Ishikawa (cell line): ENCODE data around the gene KRT80.

Experiments
- CEBPB ChIP-seq: IDR thresholded peaks from 2 replicates; pipeline ENCODE4 v1.6.1; 2012
- CREB1 ChIP-seq: IDR thresholded peaks from 2 replicates; pipeline ENCODE4 v1.6.1; 2012; ENCODE audit warnings: low read depth
- EGR1 ChIP-seq: IDR thresholded peaks from 2 replicates; pipeline ENCODE4 v1.6.1; 2012
- EP300 ChIP-seq: IDR thresholded peaks from 2 replicates; pipeline ENCODE4 v1.6.1; 2012; ENCODE audit warnings: borderline replicate concordance
- FOXM1 ChIP-seq: IDR thresholded peaks from 2 replicates; pipeline ENCODE4 v1.6.1; 2012; ENCODE audit warnings: low read depth, borderline replicate concordance
- MAX ChIP-seq: IDR thresholded peaks from 2 replicates; pipeline ENCODE4 v1.6.1; 2012
- NFIC ChIP-seq: IDR thresholded peaks from 2 replicates; pipeline ENCODE4 v1.6.1; 2012
- RAD21 ChIP-seq: IDR thresholded peaks from 2 replicates; pipeline ENCODE4 v1.6.1; 2012; ENCODE audit warnings: low read depth
- TAF1 ChIP-seq: IDR thresholded peaks from 2 replicates; pipeline ENCODE4 v1.6.1; 2012; ENCODE audit warnings: low read depth, mild to moderate bottlenecking
- TCF12 ChIP-seq: IDR thresholded peaks from 2 replicates; pipeline ENCODE4 v1.6.1; 2012; ENCODE audit warnings: low read depth
- TEAD4 ChIP-seq: IDR thresholded peaks from 2 replicates; pipeline ENCODE4 v1.6.1; 2012
- USF1 ChIP-seq: IDR thresholded peaks from 2 replicates; pipeline ENCODE4 v1.6.1; 2012
- YY1 ChIP-seq: IDR thresholded peaks from 2 replicates; pipeline ENCODE4 v1.6.1; 2012; ENCODE audit warnings: low read depth
- ZBTB7A ChIP-seq: IDR thresholded peaks from 2 replicates; pipeline ENCODE4 v1.6.1; 2012; ENCODE audit warnings: low read depth
- TF ChIP-seq, protein P1 (sequence below): IDR thresholded peaks from 2 replicates; pipeline ENCODE4 v1.6.1; 2012; ENCODE audit warnings: low read depth, mild to moderate bottlenecking

Gene KRT80

DNA sequence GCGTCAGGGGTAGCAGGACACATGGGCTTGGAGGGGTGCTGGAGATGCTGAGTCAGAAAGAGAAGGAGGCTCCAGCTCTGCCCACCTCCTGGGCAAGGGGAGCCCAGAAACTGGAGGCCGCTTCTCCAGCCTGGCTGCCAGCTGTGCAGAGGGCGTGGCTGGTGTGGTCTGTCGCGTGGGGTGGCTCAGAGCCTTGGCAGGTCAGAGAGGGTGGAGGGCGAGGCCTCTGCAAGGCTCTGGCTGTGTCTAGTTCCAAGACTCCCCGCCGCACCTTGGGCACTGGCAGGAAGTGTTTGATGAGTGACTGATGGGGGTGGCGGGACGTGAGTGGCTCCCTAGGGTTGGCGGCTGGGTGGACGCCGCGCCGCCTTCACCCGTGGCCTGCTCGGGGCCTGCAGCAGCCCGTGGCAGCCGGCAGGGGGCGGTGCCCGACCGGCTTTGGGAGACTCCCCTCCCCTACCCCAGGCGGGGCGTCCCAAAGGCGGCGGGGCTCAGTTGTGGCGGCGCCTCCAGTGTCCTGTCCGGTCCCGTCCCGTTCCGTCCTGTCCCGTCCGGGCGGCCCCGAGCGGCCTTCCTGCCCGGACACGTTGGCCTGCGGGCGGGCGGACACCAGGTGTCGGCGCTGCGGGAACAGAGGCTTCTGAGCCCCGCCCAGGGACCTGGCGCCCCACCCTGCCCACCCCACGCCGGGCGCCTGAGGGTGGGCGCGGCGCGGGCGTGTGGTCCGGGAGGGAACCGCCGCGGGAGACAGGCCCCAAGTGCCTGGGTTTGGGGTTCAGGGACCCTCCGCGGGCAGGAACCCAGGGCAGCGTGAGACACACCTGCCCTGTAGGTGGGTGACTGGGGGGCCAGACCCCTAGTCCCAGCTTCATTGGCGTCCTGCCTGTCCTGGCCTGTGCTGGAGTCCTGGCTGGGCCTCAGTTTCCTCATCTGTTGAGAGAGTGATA lies 39.7 kb downstream of the KRT80 start:
- TF ChIP-seq RAD21 = peak; percentile 66; the same call in 1 of the 2 replicates
- no peak; the same call in 1 of the 2 replicates for TF ChIP-seq CREB1
- peak; percentile 87 for TF ChIP-seq MAX
- no peak; the same call in 1 of the 2 replicates for TF ChIP-seq EGR1
- peak; percentile 96 for TF ChIP-seq EP300
- TF ChIP-seq FOXM1 = peak; percentile 82
- no peak for TF ChIP-seq CEBPB
- peak; percentile 55; the same call in 1 of the 2 replicates for TF ChIP-seq TEAD4
- TF ChIP-seq YY1 = peak; percentile 42; the same call in 1 of the 2 replicates
- no peak; the same call in 1 of the 2 replicates for TF ChIP-seq USF1
- peak; percentile 96 for TF ChIP-seq TCF12
- TF ChIP-seq NFIC = peak; percentile 94
- TF ChIP-seq ZBTB7A = peak; percentile 90
- TF ChIP-seq, protein P1, sequence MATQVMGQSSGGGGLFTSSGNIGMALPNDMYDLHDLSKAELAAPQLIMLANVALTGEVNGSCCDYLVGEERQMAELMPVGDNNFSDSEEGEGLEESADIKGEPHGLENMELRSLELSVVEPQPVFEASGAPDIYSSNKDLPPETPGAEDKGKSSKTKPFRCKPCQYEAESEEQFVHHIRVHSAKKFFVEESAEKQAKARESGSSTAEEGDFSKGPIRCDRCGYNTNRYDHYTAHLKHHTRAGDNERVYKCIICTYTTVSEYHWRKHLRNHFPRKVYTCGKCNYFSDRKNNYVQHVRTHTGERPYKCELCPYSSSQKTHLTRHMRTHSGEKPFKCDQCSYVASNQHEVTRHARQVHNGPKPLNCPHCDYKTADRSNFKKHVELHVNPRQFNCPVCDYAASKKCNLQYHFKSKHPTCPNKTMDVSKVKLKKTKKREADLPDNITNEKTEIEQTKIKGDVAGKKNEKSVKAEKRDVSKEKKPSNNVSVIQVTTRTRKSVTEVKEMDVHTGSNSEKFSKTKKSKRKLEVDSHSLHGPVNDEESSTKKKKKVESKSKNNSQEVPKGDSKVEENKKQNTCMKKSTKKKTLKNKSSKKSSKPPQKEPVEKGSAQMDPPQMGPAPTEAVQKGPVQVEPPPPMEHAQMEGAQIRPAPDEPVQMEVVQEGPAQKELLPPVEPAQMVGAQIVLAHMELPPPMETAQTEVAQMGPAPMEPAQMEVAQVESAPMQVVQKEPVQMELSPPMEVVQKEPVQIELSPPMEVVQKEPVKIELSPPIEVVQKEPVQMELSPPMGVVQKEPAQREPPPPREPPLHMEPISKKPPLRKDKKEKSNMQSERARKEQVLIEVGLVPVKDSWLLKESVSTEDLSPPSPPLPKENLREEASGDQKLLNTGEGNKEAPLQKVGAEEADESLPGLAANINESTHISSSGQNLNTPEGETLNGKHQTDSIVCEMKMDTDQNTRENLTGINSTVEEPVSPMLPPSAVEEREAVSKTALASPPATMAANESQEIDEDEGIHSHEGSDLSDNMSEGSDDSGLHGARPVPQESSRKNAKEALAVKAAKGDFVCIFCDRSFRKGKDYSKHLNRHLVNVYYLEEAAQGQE = no peak
- TF ChIP-seq TAF1 = peak; percentile 40; the same call in 1 of the 2 replicates

GRCh38 chr12:52151153-52151836 lies 40.5 kb downstream of the KRT80 start:
- TF ChIP-seq FOXM1 (no peak), TAF1 (no peak), EGR1 (peak; percentile 58), TCF12 (no peak), ZBTB7A (no peak), MAX (peak; percentile 53; the same call in 1 of the 2 replicates), USF1 (no peak), NFIC (0 out of 2 replicates have a peak, but pooled peaks have one; percentile 7), YY1 (no peak)
- TF ChIP-seq, protein P1 = no peak

GRCh38 chr12:52149651-52150241 lies 42.1 kb downstream of the KRT80 start:
- TF ChIP-seq USF1 = peak; percentile 29; the same call in 1 of the 2 replicates
- TF ChIP-seq TEAD4 = peak; percentile 68; the same call in 1 of the 2 replicates
- TF ChIP-seq EP300 = peak; percentile 80
- TF ChIP-seq CEBPB = no peak
- TF ChIP-seq RAD21 = no peak
- TF ChIP-seq, protein P1 = no peak
- peak; percentile 78 for TF ChIP-seq YY1
- peak; percentile 69; the same call in 1 of the 2 replicates for TF ChIP-seq ZBTB7A
- TF ChIP-seq MAX = peak; percentile 72
- peak; percentile 32; the same call in 1 of the 2 replicates for TF ChIP-seq TAF1
- peak; percentile 81 for TF ChIP-seq TCF12
- no peak for TF ChIP-seq CREB1
- no peak for TF ChIP-seq EGR1
- TF ChIP-seq NFIC = peak; percentile 89
- peak; percentile 42; the same call in 1 of the 2 replicates for TF ChIP-seq FOXM1
